ENCODE measurements around the gene DMBT1.

DMBT1 gene

DNA sequence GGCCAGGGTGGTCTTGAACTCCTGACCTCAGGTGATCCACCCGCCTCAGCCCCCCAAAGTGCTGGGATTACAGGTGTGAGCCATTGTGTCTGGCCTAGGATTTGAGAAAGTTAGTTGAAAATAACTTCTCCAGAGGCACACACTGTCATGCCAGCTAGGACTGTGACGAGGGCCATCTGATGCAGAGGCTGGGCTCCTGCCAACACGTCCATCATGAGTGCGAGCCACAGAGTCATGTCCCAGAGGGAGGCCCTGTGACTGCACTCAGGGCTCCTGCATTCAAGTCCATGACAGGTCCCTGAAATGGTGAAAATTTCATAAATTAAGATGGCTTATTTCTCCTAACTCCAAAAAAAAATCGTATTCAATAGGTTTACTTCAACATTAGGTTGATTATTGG lies 122.0 kb downstream of the DMBT1 start:
- Histone ChIP-seq H4K91ac (ENCODE audit: low read depth, low read length, poor library complexity) (no peak overlapping the region), H3K36me3 (replicated peaks in 1 of 2; ENCODE audit: control insufficient read depth in 2 of 2, insufficient read depth in 2 of 2, low read length in 2 of 2) (no peaks in the 10 kb centered on the region), H3K4me2 (ENCODE audit: insufficient read depth, low read length, poor library complexity, severe bottlenecking) (no peak overlapping the region), H2BK12ac (ENCODE audit: low read length) (no peak overlapping the region), H3K4me3 (ENCODE audit: low read length in 2 of 2) (no peak overlapping the region), H3K18ac (ENCODE audit: low read length) (no peak overlapping the region), H3K9ac (ENCODE audit: low read depth, low read length, poor library complexity) (no peak overlapping the region), H3K4me1 (ENCODE audit: control insufficient read depth in 2 of 2, insufficient read depth in 1 of 2, low read depth in 1 of 2, low read length in 2 of 2) (no peaks in the 10 kb centered on the region), H4K8ac (ENCODE audit: low read depth, low read length) (no peak overlapping the region), H3K27ac (replicated peaks; ENCODE audit: low read length) (no peak overlapping the region), H3K23ac (ENCODE audit: low read depth, low read length, poor library complexity) (no peak overlapping the region), H3K4ac (ENCODE audit: low read length) (no peak overlapping the region), H2BK5ac (ENCODE audit: low read length) (no peak overlapping the region), H3K9me3 (replicated peaks in 1 of 2; ENCODE audit: control insufficient read depth in 2 of 2, insufficient read depth in 1 of 2, low read depth in 1 of 2, low read length in 2 of 2) (no peaks in the 10 kb centered on the region), H2AFZ (ENCODE audit: low read length) (no peak overlapping the region), H2AK5ac (ENCODE audit: low read depth, low read length) (no peak overlapping the region), H3K79me1 (ENCODE audit: low read depth, low read length) (no peaks in the 10 kb centered on the region), H2BK15ac (ENCODE audit: low read length) (no peak overlapping the region), H3K14ac (ENCODE audit: low read length) (no peak overlapping the region), H2BK120ac (ENCODE audit: low read depth, low read length) (no peak overlapping the region), H3K27me3 (ENCODE audit: control insufficient read depth in 3 of 3, insufficient read depth in 3 of 3, low read depth in 1 of 3, low read length in 3 of 3) (no peaks in the 10 kb centered on the region)
- WGBS, 2 donors (ENCODE audit: extremely low coverage in 2 of 2, insufficient read length in 2 of 2, insufficient replicate concordance in 1 of 2) = no CpG with 5 or more reads among the region's 5 CpGs
- DNase-seq (ENCODE audit: low spot score) = no peak

DNA sequence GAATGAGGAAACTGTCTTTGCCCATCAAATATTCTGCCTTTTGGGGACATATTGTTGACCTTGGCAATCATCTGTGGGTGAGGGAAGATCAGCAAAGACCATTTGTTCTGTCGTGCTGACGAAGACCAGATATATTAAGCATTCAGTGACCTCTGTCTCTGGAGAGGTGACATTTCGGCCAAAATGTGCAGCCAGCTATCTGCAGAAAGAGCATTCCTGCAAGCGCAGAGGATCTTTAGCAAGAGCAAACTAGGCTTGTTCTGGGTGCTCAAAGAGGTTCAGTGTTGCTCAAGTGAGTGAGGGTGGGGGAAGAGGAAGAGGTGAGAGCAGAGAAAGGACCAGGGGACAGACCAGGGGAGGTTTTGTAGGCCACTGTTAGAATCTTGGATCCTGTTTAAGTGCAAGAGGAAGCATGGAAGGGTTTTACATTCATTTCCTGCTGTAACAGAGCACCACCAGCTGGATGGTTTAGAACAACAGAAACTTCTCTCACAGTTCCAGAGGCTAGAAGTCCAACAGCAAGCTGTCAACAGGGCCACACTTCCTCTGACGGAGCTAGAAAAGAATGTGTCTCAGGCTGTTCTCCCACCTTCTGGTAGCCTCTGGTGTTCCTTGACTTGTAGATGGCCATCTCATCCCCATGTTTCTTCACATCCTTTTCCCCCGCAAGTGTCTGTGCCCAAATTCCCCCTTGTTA lies 127.9 kb downstream of the DMBT1 start:
- Histone ChIP-seq H2BK120ac (ENCODE audit: low read depth, low read length) (no peak overlapping the region), H2AFZ (ENCODE audit: low read length) (no peak overlapping the region), H2AK5ac (ENCODE audit: low read depth, low read length) (no peak overlapping the region), H4K91ac (ENCODE audit: low read depth, low read length, poor library complexity) (no peak overlapping the region), H3K27me3 (ENCODE audit: control insufficient read depth in 3 of 3, insufficient read depth in 3 of 3, low read depth in 1 of 3, low read length in 3 of 3) (no peaks in the 10 kb centered on the region), H3K9me3 (replicated peaks in 1 of 2; ENCODE audit: control insufficient read depth in 2 of 2, insufficient read depth in 1 of 2, low read depth in 1 of 2, low read length in 2 of 2) (no peaks in the 10 kb centered on the region), H2BK12ac (ENCODE audit: low read length) (no peak overlapping the region), H3K14ac (ENCODE audit: low read length) (no peak overlapping the region), H3K36me3 (replicated peaks in 1 of 2; ENCODE audit: control insufficient read depth in 2 of 2, insufficient read depth in 2 of 2, low read length in 2 of 2) (no peaks in the 10 kb centered on the region), H3K9ac (ENCODE audit: low read depth, low read length, poor library complexity) (no peak overlapping the region), H3K4ac (ENCODE audit: low read length) (no peak overlapping the region), H4K8ac (ENCODE audit: low read depth, low read length) (no peak overlapping the region), H3K4me3 (ENCODE audit: low read length in 2 of 2) (no peak overlapping the region), H3K79me1 (ENCODE audit: low read depth, low read length) (no peaks in the 10 kb centered on the region), H3K4me2 (ENCODE audit: insufficient read depth, low read length, poor library complexity, severe bottlenecking) (no peak overlapping the region), H3K18ac (ENCODE audit: low read length) (no peak overlapping the region), H3K27ac (replicated peaks; ENCODE audit: low read length) (no peak overlapping the region), H2BK5ac (ENCODE audit: low read length) (no peak overlapping the region), H3K23ac (ENCODE audit: low read depth, low read length, poor library complexity) (no peak overlapping the region), H3K4me1 (ENCODE audit: control insufficient read depth in 2 of 2, insufficient read depth in 1 of 2, low read depth in 1 of 2, low read length in 2 of 2) (peaks cover 0 to 1% of the 10 kb centered on the region in 2 donors), H2BK15ac (ENCODE audit: low read length) (no peak overlapping the region)
- DNase-seq (ENCODE audit: low spot score) = no peak
- WGBS, 2 donors (ENCODE audit: extremely low coverage in 2 of 2, insufficient read length in 2 of 2, insufficient replicate concordance in 1 of 2) = no CpG with 5 or more reads among the region's 6 CpGs

DNA sequence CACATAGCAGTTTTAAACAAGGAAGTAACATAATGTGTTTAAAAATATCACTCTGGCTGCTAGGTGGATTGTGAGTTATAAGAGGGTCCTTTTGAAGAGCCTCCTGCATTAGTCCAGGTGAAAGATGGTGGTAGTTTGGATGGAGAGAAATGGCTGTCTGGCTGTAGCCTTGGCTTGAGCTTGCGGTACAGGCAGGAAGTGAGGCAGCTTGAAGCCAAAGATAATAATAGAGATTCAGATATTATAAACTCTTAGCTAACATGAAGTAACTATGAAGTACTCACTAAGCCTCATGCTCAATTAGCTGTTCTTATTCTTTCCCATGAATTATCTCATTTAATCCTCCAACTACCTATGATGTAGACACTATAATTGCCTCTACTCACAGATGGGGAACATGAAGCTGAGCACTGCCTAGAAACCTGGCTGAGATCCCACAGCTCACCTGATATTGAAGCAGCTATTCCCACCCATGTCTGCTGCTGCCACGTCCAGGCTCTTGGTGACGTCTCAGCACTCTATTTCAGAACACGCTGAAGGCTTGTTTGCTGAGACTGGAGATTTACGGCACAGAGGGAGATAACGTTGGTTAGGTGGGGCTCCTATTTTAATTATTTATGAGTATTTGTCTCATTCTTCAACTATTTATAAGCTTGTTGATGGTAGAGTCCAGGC lies 128.7 kb downstream of the DMBT1 start:
- Histone ChIP-seq H3K4me2 (ENCODE audit: insufficient read depth, low read length, poor library complexity, severe bottlenecking) (no peak overlapping the region), H3K79me1 (ENCODE audit: low read depth, low read length) (no peaks in the 10 kb centered on the region), H3K14ac (ENCODE audit: low read length) (no peak overlapping the region), H3K27ac (replicated peaks; ENCODE audit: low read length) (no peak overlapping the region), H3K4me3 (ENCODE audit: low read length in 2 of 2) (no peak overlapping the region), H3K18ac (ENCODE audit: low read length) (no peak overlapping the region), H4K8ac (ENCODE audit: low read depth, low read length) (no peak overlapping the region), H2BK5ac (ENCODE audit: low read length) (no peak overlapping the region), H2BK120ac (ENCODE audit: low read depth, low read length) (no peak overlapping the region), H3K27me3 (ENCODE audit: control insufficient read depth in 3 of 3, insufficient read depth in 3 of 3, low read depth in 1 of 3, low read length in 3 of 3) (no peaks in the 10 kb centered on the region), H3K9me3 (replicated peaks in 1 of 2; ENCODE audit: control insufficient read depth in 2 of 2, insufficient read depth in 1 of 2, low read depth in 1 of 2, low read length in 2 of 2) (no peaks in the 10 kb centered on the region), H3K23ac (ENCODE audit: low read depth, low read length, poor library complexity) (no peak overlapping the region), H3K4ac (ENCODE audit: low read length) (no peak overlapping the region), H3K9ac (ENCODE audit: low read depth, low read length, poor library complexity) (no peak overlapping the region), H2BK15ac (ENCODE audit: low read length) (no peak overlapping the region), H2AK5ac (ENCODE audit: low read depth, low read length) (no peak overlapping the region), H4K91ac (ENCODE audit: low read depth, low read length, poor library complexity) (no peak overlapping the region), H2AFZ (ENCODE audit: low read length) (no peak overlapping the region), H3K4me1 (ENCODE audit: control insufficient read depth in 2 of 2, insufficient read depth in 1 of 2, low read depth in 1 of 2, low read length in 2 of 2) (peaks cover 0 to 1% of the 10 kb centered on the region in 2 donors), H2BK12ac (ENCODE audit: low read length) (no peak overlapping the region), H3K36me3 (replicated peaks in 1 of 2; ENCODE audit: control insufficient read depth in 2 of 2, insufficient read depth in 2 of 2, low read length in 2 of 2) (no peaks in the 10 kb centered on the region)
- no peak for DNase-seq (ENCODE audit: low spot score)
- no CpG with 5 or more reads among the region's 6 CpGs for WGBS, 2 donors (ENCODE audit: extremely low coverage in 2 of 2, insufficient read length in 2 of 2, insufficient replicate concordance in 1 of 2)

DNA sequence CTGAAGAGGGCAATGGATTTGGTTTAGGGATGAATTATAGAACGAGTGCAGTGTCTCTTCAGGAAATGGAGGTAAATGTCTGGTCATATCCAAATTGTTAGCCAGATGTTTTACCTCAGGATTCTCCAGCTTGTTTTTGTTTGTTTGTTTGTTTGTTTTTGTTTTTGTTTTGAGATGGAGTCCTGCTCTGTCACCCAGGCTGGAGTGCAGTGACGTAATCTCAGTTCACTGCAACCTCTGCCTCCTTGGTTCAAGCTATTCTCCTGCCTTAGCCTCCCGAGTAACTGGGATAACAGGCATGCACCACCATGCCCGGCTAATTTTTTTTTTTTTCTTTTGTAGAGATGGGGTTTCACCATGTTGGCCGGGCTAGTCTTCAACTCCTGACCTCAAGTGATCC lies 132.2 kb downstream of the DMBT1 start:
- Histone ChIP-seq H3K4me2 (ENCODE audit: insufficient read depth, low read length, poor library complexity, severe bottlenecking) (no peak overlapping the region), H3K4me3 (ENCODE audit: low read length in 2 of 2) (no peak overlapping the region), H2BK5ac (ENCODE audit: low read length) (no peak overlapping the region), H3K18ac (ENCODE audit: low read length) (no peak overlapping the region), H3K9me3 (replicated peaks in 1 of 2; ENCODE audit: control insufficient read depth in 2 of 2, insufficient read depth in 1 of 2, low read depth in 1 of 2, low read length in 2 of 2) (no peaks in the 10 kb centered on the region), H3K79me1 (ENCODE audit: low read depth, low read length) (no peaks in the 10 kb centered on the region), H2AK5ac (ENCODE audit: low read depth, low read length) (no peak overlapping the region), H3K9ac (ENCODE audit: low read depth, low read length, poor library complexity) (no peak overlapping the region), H2AFZ (ENCODE audit: low read length) (no peak overlapping the region), H2BK12ac (ENCODE audit: low read length) (no peak overlapping the region), H3K4me1 (ENCODE audit: control insufficient read depth in 2 of 2, insufficient read depth in 1 of 2, low read depth in 1 of 2, low read length in 2 of 2) (peaks cover 0 to 1% of the 10 kb centered on the region in 2 donors), H2BK15ac (ENCODE audit: low read length) (no peak overlapping the region), H3K36me3 (replicated peaks in 1 of 2; ENCODE audit: control insufficient read depth in 2 of 2, insufficient read depth in 2 of 2, low read length in 2 of 2) (no peaks in the 10 kb centered on the region), H3K27ac (replicated peaks; ENCODE audit: low read length) (no peak overlapping the region), H4K8ac (ENCODE audit: low read depth, low read length) (no peak overlapping the region), H3K14ac (ENCODE audit: low read length) (no peak overlapping the region), H2BK120ac (ENCODE audit: low read depth, low read length) (no peak overlapping the region), H4K91ac (ENCODE audit: low read depth, low read length, poor library complexity) (no peak overlapping the region), H3K27me3 (ENCODE audit: control insufficient read depth in 3 of 3, insufficient read depth in 3 of 3, low read depth in 1 of 3, low read length in 3 of 3) (no peaks in the 10 kb centered on the region), H3K23ac (ENCODE audit: low read depth, low read length, poor library complexity) (no peak overlapping the region), H3K4ac (ENCODE audit: low read length) (no peak overlapping the region)
- DNase-seq (ENCODE audit: low spot score) = no peak
- no CpG with 5 or more reads among the region's 5 CpGs for WGBS, 2 donors (ENCODE audit: extremely low coverage in 2 of 2, insufficient read length in 2 of 2, insufficient replicate concordance in 1 of 2)
